PC-3 (cell line): Measurements from ENCODE around the gene SNTB2. TPM values are rescaled to one million over a fixed set of nuclear protein-coding genes. Genes with fewer than 3 reads are reported as not detected.
A peak's percentile ranks its signal among the peaks of the same experiment; 100 is the strongest.

Source experiments
- ATAC-seq: fragments of 200-7000 bp; cut with Tn5 transposase; 2 replicates; pipeline ENCODE4 v1.9.1; 2020; ENCODE audit warnings: mild to moderate bottlenecking, moderate library complexity
- BruUV-seq: library from RNA; stranded (reverse); fragments of 400-500 nt; replicated peaks from 2 replicates; lab custom pipeline; 2021; lab: Mats Ljungman, UMichigan
- CTCF ChIA-PET: fragments of 300-600 bp; sonication (Branson Sonifier 250); formaldehyde crosslinking; loops from one replicate; lab custom pipeline; 2022; ENCODE audit warnings: antibody characterized with exemption; lab: Charles Lee
- POLR2A ChIA-PET: fragments of 300-600 bp; sonication (Branson Sonifier 250); formaldehyde crosslinking; loops from one replicate; lab custom pipeline; 2022; ENCODE audit warnings: antibody characterized with exemption; ENCODE audit not compliant: unreplicated experiment; lab: Charles Lee
- DNase-seq: peaks from one replicate; pipeline ENCODE4 v3.0.0-alpha.2; 2015
- H2AFZ ChIP-seq: fragments of 300-600 bp; sonication (generic); 2 replicates; pipeline ENCODE4 v1.6.0; 2016; ENCODE audit warnings: antibody characterized with exemption, low read length
- H3F3A ChIP-seq: fragments of 300-600 bp; sonication (generic); one replicate; pipeline ENCODE4 v1.6.0; 2017; ENCODE audit warnings: antibody characterized with exemption, low read length, control low read depth, mild to moderate bottlenecking; ENCODE audit not compliant: unreplicated experiment
- H3K27ac ChIP-seq: fragments of 300-600 bp; sonication (generic); 2 replicates; pipeline ENCODE4 v1.5.1; 2016; ENCODE audit warnings: mild to moderate bottlenecking, low read length
- H3K27me3 ChIP-seq: fragments of 300-600 bp; sonication (generic); 2 replicates; pipeline ENCODE4 v1.6.1; 2016; ENCODE audit warnings: low read length, mixed read lengths
- H3K36me3 ChIP-seq: fragments of 300-600 bp; sonication (generic); 2 replicates; pipeline ENCODE4 v1.6.1; 2016; ENCODE audit warnings: low read depth, mixed run types, low read length, mixed read lengths
- H3K4me1 ChIP-seq: fragments of 300-600 bp; sonication (generic); 2 replicates; pipeline ENCODE4 v1.5.1; 2016; ENCODE audit warnings: low read length; ENCODE audit not compliant: insufficient read depth
- H3K4me2 ChIP-seq: fragments of 300-600 bp; sonication (generic); 2 replicates; pipeline ENCODE4 v1.6.0; 2016; ENCODE audit warnings: low read length
- H3K4me3 ChIP-seq: fragments of 300-600 bp; sonication (generic); 2 replicates; pipeline ENCODE4 v1.5.1; 2016; ENCODE audit warnings: mild to moderate bottlenecking, low read length, mixed read lengths
- H3K79me2 ChIP-seq: fragments of 300-600 bp; sonication (generic); 2 replicates; pipeline ENCODE4 v1.6.1; 2017; ENCODE audit warnings: low read length, mixed read lengths
- H3K9ac ChIP-seq: fragments of 300-600 bp; sonication (generic); 2 replicates; pipeline ENCODE4 v1.6.0; 2016; ENCODE audit warnings: mild to moderate bottlenecking, low read length
- H3K9me2 ChIP-seq: fragments of 300-600 bp; sonication (generic); replicated peaks from 2 replicates; pipeline ENCODE4 v1.6.1; 2016; ENCODE audit warnings: mixed run types, low read length, mixed read lengths
- H3K9me3 ChIP-seq: fragments of 300-600 bp; sonication (generic); 2 replicates; pipeline ENCODE4 v1.6.1; 2016; ENCODE audit warnings: low read length, mixed read lengths
- H4K20me1 ChIP-seq: fragments of 300-600 bp; sonication (generic); 2 replicates; pipeline ENCODE4 v1.6.1; 2016; ENCODE audit warnings: low read length, mixed read lengths
- EZH2 ChIP-seq: fragments of 300-600 bp; sonication (generic); IDR thresholded peaks from one replicate; pipeline ENCODE4 v1.6.1; 2017; ENCODE audit warnings: antibody characterized with exemption, mild to moderate bottlenecking, low read length; ENCODE audit not compliant: unreplicated experiment
- EZH2phosphoT487 ChIP-seq: fragments of 300-600 bp; sonication (generic); IDR thresholded peaks from 2 replicates; pipeline ENCODE4 v1.6.1; 2018; ENCODE audit warnings: mild to moderate bottlenecking, antibody characterized with exemption, low read length, borderline replicate concordance
- intact Hi-C: fragments of 100-400 bp; cut with micrococcal nuclease; formaldehyde crosslinking; loops from 2 replicates; pipeline ENCODE4 v1.9.0; 2023
- total RNA-seq: library from RNA; depleted of rRNA; stranded (reverse); fragments of >200 nt; gene quantifications from 2 replicates; pipeline ENCODE4 v1.2.3, GENCODE V29; 2014
- TF ChIP-seq, protein P1 (sequence below): fragments of 300-600 bp; sonication (generic); conservative IDR thresholded peaks from 2 replicates; pipeline ENCODE4 v1.5.1; 2017; ENCODE audit warnings: antibody characterized with exemption, low read depth, mild to moderate bottlenecking, low read length

The SNTB2 gene
- total RNA-seq, 1 experiment from 2014 or later: 40.4 TPM

GRCh38 chr16:69141014-69141413, 46.0 kb upstream of the SNTB2 start:
- H3K9ac ChIP-seq: no peak overlapping the region
- TF ChIP-seq EZH2phosphoT487 (no peak), EZH2 (no peak)
- TF ChIP-seq, protein P1, sequence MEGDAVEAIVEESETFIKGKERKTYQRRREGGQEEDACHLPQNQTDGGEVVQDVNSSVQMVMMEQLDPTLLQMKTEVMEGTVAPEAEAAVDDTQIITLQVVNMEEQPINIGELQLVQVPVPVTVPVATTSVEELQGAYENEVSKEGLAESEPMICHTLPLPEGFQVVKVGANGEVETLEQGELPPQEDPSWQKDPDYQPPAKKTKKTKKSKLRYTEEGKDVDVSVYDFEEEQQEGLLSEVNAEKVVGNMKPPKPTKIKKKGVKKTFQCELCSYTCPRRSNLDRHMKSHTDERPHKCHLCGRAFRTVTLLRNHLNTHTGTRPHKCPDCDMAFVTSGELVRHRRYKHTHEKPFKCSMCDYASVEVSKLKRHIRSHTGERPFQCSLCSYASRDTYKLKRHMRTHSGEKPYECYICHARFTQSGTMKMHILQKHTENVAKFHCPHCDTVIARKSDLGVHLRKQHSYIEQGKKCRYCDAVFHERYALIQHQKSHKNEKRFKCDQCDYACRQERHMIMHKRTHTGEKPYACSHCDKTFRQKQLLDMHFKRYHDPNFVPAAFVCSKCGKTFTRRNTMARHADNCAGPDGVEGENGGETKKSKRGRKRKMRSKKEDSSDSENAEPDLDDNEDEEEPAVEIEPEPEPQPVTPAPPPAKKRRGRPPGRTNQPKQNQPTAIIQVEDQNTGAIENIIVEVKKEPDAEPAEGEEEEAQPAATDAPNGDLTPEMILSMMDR: no peak
- no peak for DNase-seq
- no peaks in the 10 kb centered on the region for H3K4me1 ChIP-seq
- no peaks in the 10 kb centered on the region for H3K27me3 ChIP-seq
- no peak overlapping the region for H2AFZ ChIP-seq
- H3F3A ChIP-seq: no peaks in the 10 kb centered on the region
- ChIA-PET POLR2A (no interaction called here), CTCF (no interaction called here)
- no peak overlapping the region for H3K27ac ChIP-seq
- peaks cover 46% of the 10 kb centered on the region for H3K36me3 ChIP-seq
- no peak overlapping the region for H3K4me3 ChIP-seq
- BruUV-seq: no TSS peak
- H3K79me2 ChIP-seq: peaks cover 24% of the 10 kb centered on the region
- no peak for ATAC-seq
- no peaks in the 10 kb centered on the region for H3K9me3 ChIP-seq
- H4K20me1 ChIP-seq: no peaks in the 10 kb centered on the region
- no peaks in the 10 kb centered on the region for H3K9me2 ChIP-seq
- intact Hi-C loops: no loop called here
- no peak overlapping the region for H3K4me2 ChIP-seq

DNA sequence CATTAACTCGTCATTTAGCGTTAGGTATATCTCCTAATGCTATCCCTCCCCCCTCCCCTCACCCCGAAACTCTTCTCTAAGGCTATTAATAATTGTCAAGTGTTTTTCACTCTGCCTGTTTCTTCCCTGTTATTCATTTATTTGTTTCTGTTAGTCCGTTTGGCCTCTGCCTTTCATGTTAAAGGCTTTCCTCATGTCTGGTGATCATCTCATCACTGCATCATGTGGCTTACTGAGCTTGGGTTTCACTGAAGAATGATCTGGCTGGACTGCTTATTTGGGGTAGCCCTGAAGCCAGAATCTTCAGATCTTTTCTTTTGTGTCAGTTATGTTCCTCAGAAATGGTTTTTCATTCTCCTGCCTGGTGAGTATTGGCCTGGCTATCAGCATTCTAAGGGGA, 45.0 kb upstream of the SNTB2 start:
- peaks cover 14% of the 10 kb centered on the region for H3K79me2 ChIP-seq

GRCh38 chr16:69143116-69143515, 43.8 kb upstream of the SNTB2 start:
- H3F3A ChIP-seq: no peaks in the 10 kb centered on the region
- no peaks in the 10 kb centered on the region for H4K20me1 ChIP-seq
- H3K9ac ChIP-seq: no peak overlapping the region
- no peaks in the 10 kb centered on the region for H3K9me2 ChIP-seq
- H3K36me3 ChIP-seq: peaks cover 33% of the 10 kb centered on the region; the same call in 1 of the 2 replicates
- TF ChIP-seq EZH2 (no peak), EZH2phosphoT487 (no peak)
- TF ChIP-seq, protein P1: peak; percentile 22; the same call in 1 of the 2 replicates
- H3K4me1 ChIP-seq: no peaks in the 10 kb centered on the region
- H3K79me2 ChIP-seq: peaks cover 2% of the 10 kb centered on the region
- peak; percentile 38; the same call in 1 of the 2 replicates for ATAC-seq
- no peak overlapping the region for H2AFZ ChIP-seq
- no peak overlapping the region for H3K4me3 ChIP-seq
- intact Hi-C loops: no loop called here
- ChIA-PET CTCF (no interaction called here), POLR2A (no interaction called here)
- no peak overlapping the region for H3K27ac ChIP-seq
- no TSS peak for BruUV-seq
- no peaks in the 10 kb centered on the region for H3K9me3 ChIP-seq
- no peaks in the 10 kb centered on the region for H3K27me3 ChIP-seq
- no peak for DNase-seq
- no peak overlapping the region for H3K4me2 ChIP-seq

More for the DNA sequence above, 45.0 kb upstream of the SNTB2 start:
- peaks cover 45% of the 10 kb centered on the region for H3K36me3 ChIP-seq
- no peaks in the 10 kb centered on the region for H3F3A ChIP-seq
- ChIA-PET POLR2A (no interaction called here), CTCF (no interaction called here)
- intact Hi-C loops: no loop called here
- no peak overlapping the region for H3K4me2 ChIP-seq
- no peaks in the 10 kb centered on the region for H4K20me1 ChIP-seq
- ATAC-seq (no peak), DNase-seq (no peak)
- no peaks in the 10 kb centered on the region for H3K9me3 ChIP-seq
- no peak overlapping the region for H2AFZ ChIP-seq
- H3K27ac ChIP-seq: no peak overlapping the region
- BruUV-seq: no TSS peak
- TF ChIP-seq EZH2phosphoT487: no peak
- TF ChIP-seq, protein P1: no peak
- TF ChIP-seq EZH2: no peak
- H3K4me3 ChIP-seq: no peak overlapping the region
- H3K9me2 ChIP-seq: no peaks in the 10 kb centered on the region
- H3K9ac ChIP-seq: no peak overlapping the region
- H3K27me3 ChIP-seq: no peaks in the 10 kb centered on the region
- H3K4me1 ChIP-seq: no peaks in the 10 kb centered on the region
